Chondrocyte (in vitro differentiated cells): ENCODE measurements around the gene VWA3A. TPM values are rescaled to one million over a fixed set of nuclear protein-coding genes. Genes with fewer than 3 reads are reported as not detected.

Experiments used
- DNase-seq: peaks from one replicate; pipeline ENCODE4 v3.0.0; 2021; ENCODE audit warnings: mixed read lengths, low spot score
- H3K27ac Mint-ChIP-seq: one replicate; pipeline ENCODE4 v1.8.0; 2021; ENCODE audit warnings: mild to moderate bottlenecking, moderate library complexity, mixed read lengths; ENCODE audit not compliant: unreplicated experiment
- H3K27me3 Mint-ChIP-seq: 2 replicates; pipeline ENCODE4 v1.8.0; 2021; ENCODE audit warnings: low read depth, mixed read lengths
- H3K36me3 Mint-ChIP-seq: 2 replicates; pipeline ENCODE4 v1.8.0; 2021; ENCODE audit warnings: low read depth, mixed read lengths
- H3K4me1 Mint-ChIP-seq: 2 replicates; pipeline ENCODE4 v1.8.0; 2021; ENCODE audit warnings: low read depth, mild to moderate bottlenecking, mixed read lengths
- H3K4me3 Mint-ChIP-seq: one replicate; pipeline ENCODE4 v1.8.0; 2021; ENCODE audit warnings: mild to moderate bottlenecking, moderate library complexity, mixed read lengths; ENCODE audit not compliant: unreplicated experiment
- H3K9me3 Mint-ChIP-seq: 2 replicates; pipeline ENCODE4 v1.8.0; 2021; ENCODE audit warnings: low read depth, mixed read lengths
- total RNA-seq: library from RNA; stranded (reverse); gene quantifications from 3 replicates; pipeline ENCODE4 v1.2.1, GENCODE V29; 2021
- TF ChIP-seq, protein P1 (sequence below): fragments of 200-600 bp; sonication (generic); IDR thresholded peaks from 2 replicates; pipeline ENCODE4 v1.5.0; 2021; ENCODE audit warnings: antibody characterized with exemption, mild to moderate bottlenecking, moderate library complexity

VWA3A gene
- total RNA-seq, 1 donor from 2014 or later, result not detected

DNA sequence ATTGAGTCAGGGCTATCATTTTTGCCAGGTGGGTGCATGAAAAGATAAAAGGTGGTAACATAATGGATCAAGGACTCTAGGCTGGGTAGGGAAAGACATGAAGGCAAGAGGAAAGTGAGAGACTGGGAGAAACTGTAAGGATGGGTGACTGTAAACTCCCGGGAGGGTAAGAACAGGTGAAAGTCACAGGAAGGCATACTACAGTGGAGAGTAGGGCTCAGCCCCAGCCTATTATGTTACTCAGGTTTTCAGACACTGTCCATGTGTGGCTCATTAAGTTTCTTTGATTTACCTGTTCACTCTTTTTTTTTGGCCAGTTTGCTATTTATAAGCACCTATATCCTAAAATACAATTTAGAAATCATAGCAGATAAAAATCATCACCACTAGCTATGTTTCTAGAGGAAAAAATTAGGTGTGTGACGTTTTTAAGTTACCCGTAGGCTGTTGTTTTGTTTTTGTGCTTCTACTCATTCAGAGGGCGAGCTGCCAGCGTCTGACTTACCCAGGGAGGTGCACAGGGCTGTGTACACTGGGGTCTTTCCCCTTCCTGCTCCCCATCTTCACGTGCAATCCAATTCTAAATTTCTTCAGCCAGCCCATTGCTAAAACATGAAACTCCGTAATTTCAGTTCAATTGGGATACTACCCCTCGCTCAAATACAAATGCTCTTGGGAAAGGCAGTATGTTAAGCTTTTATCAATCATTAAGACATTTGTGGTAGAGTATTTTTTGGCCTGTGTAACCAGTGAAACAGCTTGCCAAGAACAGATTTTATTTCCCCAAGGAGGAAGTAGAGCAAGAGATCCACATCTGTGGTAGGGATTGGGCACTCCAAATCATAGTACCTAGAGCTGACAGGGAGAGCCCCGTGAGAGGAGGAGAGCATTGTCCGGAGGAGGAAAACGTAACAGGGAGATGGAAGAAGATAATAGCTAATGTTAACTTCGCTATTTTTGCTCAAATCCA is 21.7 kb upstream of the VWA3A start:
- Mint-ChIP-seq H3K4me1 (peaks cover 4% of the 10 kb centered on the region), H3K27me3 (no peaks in the 10 kb centered on the region), H3K36me3 (peaks cover 6% of the 10 kb centered on the region), H3K9me3 (peaks cover 15% of the 10 kb centered on the region), H3K4me3 (no peak overlapping the region), H3K27ac (no peak overlapping the region)
- DNase-seq, result no peak
- TF ChIP-seq, protein P1, sequence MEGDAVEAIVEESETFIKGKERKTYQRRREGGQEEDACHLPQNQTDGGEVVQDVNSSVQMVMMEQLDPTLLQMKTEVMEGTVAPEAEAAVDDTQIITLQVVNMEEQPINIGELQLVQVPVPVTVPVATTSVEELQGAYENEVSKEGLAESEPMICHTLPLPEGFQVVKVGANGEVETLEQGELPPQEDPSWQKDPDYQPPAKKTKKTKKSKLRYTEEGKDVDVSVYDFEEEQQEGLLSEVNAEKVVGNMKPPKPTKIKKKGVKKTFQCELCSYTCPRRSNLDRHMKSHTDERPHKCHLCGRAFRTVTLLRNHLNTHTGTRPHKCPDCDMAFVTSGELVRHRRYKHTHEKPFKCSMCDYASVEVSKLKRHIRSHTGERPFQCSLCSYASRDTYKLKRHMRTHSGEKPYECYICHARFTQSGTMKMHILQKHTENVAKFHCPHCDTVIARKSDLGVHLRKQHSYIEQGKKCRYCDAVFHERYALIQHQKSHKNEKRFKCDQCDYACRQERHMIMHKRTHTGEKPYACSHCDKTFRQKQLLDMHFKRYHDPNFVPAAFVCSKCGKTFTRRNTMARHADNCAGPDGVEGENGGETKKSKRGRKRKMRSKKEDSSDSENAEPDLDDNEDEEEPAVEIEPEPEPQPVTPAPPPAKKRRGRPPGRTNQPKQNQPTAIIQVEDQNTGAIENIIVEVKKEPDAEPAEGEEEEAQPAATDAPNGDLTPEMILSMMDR, result no peak

DNA sequence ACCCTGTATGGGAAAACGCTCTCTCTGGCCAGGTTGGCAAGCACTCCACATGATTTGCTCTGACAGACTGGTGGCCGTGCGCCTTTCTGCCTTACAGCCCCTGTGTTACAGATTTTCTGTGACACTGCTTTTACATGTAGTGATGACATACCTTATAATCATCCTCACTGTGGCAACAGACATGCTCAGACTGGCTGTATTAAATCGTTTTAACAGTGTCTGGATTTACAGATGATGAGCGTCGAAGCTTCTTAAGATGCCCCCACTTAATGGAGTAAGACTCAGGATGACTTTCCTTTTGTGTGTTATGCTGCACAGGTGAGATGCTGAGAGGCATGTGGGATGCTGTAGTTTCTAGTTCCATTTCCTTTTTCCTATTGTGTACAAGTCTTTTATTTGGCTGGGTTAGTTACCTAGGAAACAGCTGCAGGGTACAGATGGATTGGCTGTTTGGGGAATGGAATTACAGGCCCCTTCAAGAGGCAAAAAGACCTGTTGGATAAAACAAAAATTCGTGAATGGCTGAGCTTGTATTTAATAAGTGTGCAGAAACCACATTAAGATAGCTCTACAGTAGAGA is 20.9 kb upstream of the VWA3A start:
- Mint-ChIP-seq H3K27ac (no peak overlapping the region), H3K4me3 (no peak overlapping the region), H3K27me3 (no peaks in the 10 kb centered on the region), H3K4me1 (peaks cover 4% of the 10 kb centered on the region), H3K9me3 (peaks cover 12% of the 10 kb centered on the region), H3K36me3 (peaks cover 6% of the 10 kb centered on the region)
- DNase-seq, result no peak
- TF ChIP-seq, protein P1, result no peak

DNA sequence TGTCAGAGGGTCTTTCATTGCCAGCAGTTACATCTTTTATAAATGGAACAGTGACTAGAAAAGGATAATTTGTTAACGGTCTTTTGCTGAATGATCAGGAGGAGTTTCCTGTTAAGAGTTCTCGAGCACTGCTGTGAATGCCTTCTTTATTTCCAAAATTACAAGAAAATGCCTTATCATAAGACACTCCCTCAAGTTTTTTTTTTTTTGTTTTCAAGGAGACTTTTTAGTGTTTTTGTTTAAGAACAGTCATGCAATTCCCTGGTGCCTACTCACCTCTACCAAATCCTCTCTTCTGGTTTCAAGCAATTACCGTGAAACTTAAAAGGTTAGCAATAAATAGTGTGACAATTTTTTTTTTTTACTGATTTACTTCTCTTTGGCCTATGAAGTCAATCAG is 19.0 kb upstream of the VWA3A start:
- H3K27ac Mint-ChIP-seq, result no peak overlapping the region
- no peak overlapping the region for H3K4me3 Mint-ChIP-seq
- no peaks in the 10 kb centered on the region for H3K9me3 Mint-ChIP-seq
- peaks cover 4% of the 10 kb centered on the region for H3K4me1 Mint-ChIP-seq
- DNase-seq, result no peak
- TF ChIP-seq, protein P1, result no peak
- no peaks in the 10 kb centered on the region for H3K27me3 Mint-ChIP-seq
- H3K36me3 Mint-ChIP-seq, result peaks cover 2% of the 10 kb centered on the region

DNA sequence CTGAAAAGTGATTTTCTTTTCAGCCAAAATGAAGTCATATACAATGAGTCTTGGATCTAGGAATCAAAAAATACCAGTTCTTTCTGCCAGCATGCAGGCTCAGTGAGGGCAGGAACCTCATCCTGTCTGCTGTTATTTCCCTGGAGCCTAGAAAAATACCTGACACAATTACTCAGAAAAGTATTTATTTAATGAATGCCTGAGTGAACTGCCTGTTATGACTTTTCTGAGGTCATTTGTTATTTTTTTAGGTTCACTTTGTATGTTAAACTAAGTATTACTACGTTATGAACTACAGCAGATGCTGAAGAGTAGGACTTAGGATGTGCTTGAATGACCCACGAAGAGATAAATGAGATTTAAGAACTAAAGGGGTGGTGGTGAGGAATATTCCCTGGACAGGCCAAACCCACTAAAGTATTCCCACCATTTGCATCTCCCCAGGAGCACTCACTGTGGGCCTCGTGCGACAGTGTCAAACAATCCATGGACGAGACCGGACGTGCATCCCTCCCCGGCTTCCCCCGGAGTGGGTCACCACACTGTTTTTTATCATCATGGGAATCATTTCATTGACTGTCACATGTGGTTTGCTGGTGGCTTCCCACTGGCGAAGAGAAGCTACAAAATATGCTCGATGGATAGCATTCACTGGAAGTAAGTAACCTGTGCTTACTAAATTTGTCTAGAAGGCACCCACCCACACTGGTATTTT is 17.1 kb upstream of the VWA3A start:
- no peaks in the 10 kb centered on the region for H3K36me3 Mint-ChIP-seq
- H3K27me3 Mint-ChIP-seq, result no peaks in the 10 kb centered on the region
- peaks cover 4% of the 10 kb centered on the region for H3K4me1 Mint-ChIP-seq
- TF ChIP-seq, protein P1, result no peak
- H3K4me3 Mint-ChIP-seq, result no peak overlapping the region
- no peak overlapping the region for H3K27ac Mint-ChIP-seq
- no peak for DNase-seq
- H3K9me3 Mint-ChIP-seq, result no peaks in the 10 kb centered on the region

DNA sequence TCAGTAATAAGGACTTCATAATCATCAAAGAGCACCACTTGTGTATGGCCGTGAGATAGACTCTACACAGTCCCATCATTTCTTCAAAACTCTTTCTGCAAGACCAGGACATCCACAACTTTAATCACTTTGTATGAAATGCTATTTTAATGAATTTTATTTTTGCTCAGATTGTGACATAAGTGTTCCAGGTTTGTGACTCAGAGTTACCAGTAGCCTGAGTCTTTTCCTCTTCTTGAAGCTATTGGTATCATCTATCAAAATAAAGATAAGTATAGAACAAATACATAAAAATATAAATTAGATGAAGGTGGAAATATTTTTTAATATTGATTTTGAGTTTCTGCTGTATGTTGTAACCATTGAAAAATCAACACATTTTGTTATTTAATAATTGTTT is 16.6 kb upstream of the VWA3A start:
- TF ChIP-seq, protein P1, result no peak
- no peak for DNase-seq
- Mint-ChIP-seq H3K36me3 (no peaks in the 10 kb centered on the region), H3K4me3 (no peak overlapping the region), H3K9me3 (no peaks in the 10 kb centered on the region), H3K27me3 (no peaks in the 10 kb centered on the region), H3K27ac (no peak overlapping the region), H3K4me1 (peaks cover 4% of the 10 kb centered on the region)
